GM15510 (cell line): ENCODE results near the gene GMPPA.

Experiments used
- POLR2A ChIP-seq: IDR thresholded peaks from 3 replicates; pipeline ENCODE4 v1.6.1; 2011; ENCODE audit warnings: borderline replicate concordance; ENCODE audit not compliant: insufficient read length; ENCODE audit errors: extremely low read depth

Gene GMPPA

DNA sequence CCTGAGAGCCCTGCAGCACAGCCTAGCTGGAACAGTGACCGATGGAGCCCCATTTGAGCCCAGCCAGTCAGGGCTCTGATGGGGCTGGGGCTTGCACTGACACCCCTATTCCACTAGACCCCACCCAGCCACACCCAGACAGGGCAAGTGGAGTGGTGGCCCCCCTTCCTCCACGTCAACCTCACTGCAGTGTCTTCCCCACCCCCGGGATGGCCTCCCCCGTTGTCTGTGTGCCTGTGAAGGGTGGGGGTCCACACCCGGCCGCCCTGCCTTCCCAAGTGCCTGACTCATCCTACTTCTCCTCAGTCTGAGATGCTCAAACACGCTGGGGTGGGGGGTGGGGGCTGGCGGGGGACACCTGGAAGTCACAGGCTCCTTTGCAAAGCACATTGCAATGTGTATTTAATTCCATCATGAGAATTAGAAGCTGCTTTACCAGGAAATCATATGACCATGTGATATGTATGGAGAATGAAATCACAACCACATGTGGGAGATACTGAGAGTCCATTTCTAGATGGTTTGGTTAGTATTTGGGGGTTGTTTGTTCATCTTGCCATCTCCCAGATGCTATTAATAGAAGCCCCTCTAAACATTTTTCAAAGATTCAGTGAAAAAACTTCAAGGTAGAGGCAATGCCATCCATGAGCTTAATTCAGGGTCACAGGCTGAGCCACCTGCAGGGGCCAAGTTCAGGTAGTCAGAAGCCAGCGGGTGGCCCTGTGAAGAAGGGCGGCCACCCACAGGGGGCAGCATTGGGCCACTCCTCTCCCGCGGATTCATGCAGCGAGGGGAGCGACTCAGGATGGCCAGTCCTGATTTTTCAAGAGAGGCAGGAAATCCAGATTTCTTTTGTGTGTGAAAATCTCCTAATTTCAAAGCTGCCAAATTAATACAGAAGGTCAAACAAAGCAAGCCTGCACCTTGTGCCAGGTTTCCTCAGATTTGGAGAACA lies 22.7 kb upstream of the GMPPA start:
- TF ChIP-seq POLR2A = no peak

DNA sequence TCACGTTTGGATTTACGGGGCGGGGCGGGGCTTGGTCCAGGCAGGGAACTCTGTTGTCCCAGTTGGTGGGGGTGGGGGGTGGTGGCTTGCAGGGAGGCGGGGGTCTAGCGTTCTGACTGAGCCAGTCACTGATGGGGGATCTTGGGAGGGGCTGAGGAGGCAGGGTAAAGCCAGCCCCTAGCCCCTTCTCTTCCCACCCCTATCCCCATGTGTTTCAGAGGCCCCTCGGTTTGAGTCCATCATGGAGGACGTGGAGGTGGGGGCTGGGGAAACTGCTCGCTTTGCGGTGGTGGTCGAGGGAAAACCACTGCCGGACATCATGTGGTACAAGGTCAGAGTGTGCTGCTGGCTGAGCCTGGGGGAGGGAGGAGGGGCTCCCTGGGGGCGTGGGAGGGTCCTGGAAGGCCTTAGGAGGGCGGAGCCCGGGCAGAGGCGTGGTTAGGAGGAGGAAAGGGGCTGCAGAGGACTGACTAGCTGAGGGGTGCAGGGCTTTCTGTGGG lies 22.0 kb upstream of the GMPPA start:
- TF ChIP-seq POLR2A = no peak

GRCh38 chr2:219477179-219477578 lies 21.5 kb upstream of the GMPPA start:
- TF ChIP-seq POLR2A = no peak

DNA sequence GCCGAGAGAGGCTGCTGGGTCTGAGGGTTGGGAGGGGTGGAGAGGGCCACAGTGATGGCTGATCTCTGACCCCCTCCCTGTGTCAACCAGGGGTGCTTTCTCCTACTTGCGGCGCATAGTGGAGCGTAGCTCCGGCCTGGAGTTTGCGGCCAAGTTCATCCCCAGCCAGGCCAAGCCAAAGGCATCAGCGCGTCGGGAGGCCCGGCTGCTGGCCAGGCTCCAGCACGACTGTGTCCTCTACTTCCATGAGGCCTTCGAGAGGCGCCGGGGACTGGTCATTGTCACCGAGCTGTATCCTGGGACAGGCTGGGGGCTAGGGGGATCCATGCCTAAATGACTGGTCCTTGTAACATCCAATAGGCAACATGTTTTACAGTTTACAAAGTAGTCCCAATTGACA lies 20.9 kb upstream of the GMPPA start:
- TF ChIP-seq POLR2A = no peak

DNA sequence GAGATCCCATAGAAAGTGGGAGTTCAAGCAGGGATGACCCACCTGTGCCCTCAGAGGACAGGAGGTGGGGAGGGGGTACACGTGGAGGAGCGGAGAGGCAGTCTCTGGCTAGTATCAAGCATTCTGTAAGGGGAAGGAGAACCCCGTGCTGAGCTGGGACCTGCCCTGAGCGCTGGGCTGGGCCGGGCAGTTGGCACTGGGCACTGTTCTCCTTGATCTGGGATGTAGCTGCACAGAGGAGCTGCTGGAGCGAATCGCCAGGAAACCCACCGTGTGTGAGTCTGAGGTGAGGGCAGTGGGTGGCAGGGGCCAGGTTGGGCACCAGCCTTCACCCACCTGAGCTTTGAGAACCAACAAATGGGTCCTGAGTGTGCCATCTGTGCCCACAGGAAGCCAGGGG lies 19.8 kb upstream of the GMPPA start:
- TF ChIP-seq POLR2A = no peak

DNA sequence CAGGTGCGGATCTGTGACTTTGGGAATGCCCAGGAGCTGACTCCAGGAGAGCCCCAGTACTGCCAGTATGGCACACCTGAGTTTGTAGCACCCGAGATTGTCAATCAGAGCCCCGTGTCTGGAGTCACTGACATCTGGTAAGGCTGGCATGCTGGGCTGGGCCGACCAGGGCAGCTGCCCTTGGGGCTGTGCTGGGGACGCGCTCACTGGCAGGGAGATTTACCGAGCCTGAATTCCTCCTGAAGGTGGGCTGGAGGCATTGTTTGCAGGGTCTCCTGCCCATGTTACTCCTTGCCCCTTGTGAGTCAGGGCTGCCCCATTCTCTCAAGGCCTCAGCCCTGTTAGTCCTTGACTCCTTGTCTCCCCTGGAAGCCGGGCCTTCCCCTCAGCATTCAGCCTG lies 18.7 kb upstream of the GMPPA start:
- no peak for TF ChIP-seq POLR2A

DNA sequence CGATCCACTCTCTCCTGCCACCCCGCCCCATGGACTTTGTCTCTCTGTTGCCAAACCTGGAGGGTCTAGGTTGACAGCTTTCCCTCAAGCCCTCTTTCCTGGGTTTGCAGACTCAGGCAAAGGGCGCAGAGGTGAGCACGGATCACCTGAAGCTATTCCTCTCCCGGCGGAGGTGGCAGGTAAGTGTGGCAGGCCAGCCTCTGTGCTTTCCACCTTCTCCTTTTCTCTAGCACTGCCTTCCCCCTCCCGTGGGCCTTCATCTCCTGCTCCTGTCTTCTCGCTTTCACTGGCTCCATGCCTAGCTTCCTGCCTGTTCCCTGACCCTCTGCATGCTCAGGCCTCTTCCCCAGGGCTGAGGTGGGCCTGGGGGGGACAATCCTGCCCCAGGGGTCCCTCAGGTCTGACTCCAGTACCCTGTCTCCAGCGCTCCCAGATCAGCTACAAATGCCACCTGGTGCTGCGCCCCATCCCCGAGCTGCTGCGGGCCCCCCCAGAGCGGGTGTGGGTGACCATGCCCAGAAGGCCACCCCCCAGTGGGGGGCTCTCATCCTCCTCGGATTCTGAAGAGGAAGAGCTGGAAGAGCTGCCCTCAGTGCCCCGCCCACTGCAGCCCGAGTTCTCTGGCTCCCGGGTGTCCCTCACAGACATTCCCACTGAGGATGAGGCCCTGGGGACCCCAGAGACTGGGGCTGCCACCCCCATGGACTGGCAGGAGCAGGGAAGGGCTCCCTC lies 15.9 kb upstream of the GMPPA start:
- TF ChIP-seq POLR2A = no peak

DNA sequence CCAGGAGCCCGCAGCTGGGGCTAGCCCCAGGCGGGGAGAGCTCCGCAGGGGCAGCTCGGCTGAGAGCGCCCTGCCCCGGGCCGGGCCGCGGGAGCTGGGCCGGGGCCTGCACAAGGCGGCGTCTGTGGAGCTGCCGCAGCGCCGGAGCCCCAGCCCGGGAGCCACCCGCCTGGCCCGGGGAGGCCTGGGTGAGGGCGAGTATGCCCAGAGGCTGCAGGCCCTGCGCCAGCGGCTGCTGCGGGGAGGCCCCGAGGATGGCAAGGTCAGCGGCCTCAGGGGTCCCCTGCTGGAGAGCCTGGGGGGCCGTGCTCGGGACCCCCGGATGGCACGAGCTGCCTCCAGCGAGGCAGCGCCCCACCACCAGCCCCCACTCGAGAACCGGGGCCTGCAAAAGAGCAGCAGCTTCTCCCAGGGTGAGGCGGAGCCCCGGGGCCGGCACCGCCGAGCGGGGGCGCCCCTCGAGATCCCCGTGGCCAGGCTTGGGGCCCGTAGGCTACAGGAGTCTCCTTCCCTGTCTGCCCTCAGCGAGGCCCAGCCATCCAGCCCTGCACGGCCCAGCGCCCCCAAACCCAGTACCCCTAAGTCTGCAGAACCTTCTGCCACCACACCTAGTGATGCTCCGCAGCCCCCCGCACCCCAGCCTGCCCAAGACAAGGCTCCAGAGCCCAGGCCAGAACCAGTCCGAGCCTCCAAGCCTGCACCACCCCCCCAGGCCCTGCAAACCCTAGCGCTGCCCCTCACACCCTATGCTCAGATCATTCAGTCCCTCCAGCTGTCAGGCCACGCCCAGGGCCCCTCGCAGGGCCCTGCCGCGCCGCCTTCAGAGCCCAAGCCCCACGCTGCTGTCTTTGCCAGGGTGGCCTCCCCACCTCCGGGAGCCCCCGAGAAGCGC lies 15.0 kb upstream of the GMPPA start:
- no peak for TF ChIP-seq POLR2A

DNA sequence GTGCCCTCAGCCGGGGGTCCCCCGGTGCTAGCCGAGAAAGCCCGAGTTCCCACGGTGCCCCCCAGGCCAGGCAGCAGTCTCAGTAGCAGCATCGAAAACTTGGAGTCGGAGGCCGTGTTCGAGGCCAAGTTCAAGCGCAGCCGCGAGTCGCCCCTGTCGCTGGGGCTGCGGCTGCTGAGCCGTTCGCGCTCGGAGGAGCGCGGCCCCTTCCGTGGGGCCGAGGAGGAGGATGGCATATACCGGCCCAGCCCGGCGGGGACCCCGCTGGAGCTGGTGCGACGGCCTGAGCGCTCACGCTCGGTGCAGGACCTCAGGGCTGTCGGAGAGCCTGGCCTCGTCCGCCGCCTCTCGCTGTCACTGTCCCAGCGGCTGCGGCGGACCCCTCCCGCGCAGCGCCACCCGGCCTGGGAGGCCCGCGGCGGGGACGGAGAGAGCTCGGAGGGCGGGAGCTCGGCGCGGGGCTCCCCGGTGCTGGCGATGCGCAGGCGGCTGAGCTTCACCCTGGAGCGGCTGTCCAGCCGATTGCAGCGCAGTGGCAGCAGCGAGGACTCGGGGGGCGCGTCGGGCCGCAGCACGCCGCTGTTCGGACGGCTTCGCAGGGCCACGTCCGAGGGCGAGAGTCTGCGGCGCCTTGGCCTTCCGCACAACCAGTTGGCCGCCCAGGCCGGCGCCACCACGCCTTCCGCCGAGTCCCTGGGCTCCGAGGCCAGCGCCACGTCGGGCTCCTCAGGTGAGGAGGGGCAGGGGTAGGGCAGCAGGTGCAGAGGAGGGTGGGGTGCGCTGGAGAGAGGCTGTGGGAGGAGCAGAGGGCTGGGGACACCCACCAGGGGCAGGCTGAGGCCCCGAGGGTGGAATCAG lies 14.1 kb upstream of the GMPPA start:
- no peak for TF ChIP-seq POLR2A

DNA sequence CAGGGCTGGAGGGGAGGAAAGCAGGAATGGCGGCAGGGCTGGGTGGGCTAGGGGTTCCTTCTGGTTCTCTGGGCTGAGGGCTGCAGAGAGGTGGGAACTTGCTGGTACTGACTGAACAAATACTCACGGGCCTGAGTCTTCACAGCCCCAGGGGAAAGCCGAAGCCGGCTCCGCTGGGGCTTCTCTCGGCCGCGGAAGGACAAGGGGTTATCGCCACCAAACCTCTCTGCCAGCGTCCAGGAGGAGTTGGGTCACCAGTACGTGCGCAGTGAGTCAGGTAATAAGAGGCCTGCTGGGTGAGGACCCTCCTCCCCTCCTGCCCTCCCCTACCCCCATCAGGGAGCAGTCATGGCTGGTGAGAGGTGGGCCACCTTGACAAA lies 13.5 kb upstream of the GMPPA start:
- no peak for TF ChIP-seq POLR2A

DNA sequence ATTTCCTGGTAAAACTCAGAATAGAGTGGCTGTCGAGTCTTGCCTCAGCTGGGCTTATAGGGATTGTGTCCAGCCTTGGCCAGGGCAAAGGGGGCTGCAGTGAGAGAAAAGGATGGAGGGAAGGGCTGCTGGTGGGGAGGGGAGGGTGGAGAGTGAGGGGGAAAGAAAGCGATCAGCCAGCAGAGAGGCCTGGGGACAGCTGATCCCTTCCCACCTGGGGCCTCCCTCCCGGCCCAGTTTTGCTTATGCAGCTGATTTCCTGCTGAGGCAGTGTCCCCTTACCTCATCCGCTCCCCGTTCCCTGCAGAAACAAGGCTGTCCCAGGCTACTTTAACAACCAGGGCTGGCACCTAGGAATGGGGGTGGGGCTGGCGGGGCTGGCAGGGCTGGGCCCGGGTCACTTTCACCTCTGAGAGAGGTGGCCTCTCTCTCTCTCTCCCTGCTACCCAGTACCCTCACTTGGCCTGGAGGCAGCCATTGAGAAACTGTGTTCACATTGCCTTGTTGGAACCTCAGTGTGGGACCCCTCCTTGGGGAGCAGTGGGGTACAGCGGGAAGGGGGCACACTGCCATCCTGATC lies 12.2 kb upstream of the GMPPA start:
- no peak for TF ChIP-seq POLR2A

DNA sequence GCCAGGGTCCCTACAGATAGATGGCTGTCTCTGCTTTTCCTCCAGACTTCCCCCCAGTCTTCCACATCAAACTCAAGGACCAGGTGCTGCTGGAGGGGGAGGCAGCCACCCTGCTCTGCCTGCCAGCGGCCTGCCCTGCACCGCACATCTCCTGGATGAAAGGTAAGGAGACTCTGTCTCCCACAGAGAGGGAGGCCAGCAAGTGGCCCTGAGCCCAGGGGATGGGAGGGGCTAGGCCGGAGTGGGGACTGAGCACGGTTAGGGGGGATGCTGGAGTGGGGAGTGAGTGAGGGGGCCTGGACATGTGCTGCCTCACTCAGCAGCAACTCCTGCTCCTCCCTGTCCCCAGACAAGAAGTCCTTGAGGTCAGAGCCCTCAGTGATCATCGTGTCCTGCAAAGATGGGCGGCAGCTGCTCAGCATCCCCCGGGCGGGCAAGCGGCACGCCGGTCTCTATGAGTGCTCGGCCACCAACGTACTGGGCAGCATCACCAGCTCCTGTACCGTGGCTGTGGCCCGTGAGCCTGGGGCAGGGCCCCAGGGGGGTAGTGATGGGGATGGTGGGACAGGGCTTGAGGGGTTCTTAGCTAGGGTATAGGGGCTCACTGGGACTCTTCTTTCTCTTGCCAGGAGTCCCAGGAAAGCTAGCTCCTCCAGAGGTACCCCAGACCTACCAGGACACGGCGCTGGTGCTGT lies 10.4 kb upstream of the GMPPA start:
- no peak for TF ChIP-seq POLR2A

DNA sequence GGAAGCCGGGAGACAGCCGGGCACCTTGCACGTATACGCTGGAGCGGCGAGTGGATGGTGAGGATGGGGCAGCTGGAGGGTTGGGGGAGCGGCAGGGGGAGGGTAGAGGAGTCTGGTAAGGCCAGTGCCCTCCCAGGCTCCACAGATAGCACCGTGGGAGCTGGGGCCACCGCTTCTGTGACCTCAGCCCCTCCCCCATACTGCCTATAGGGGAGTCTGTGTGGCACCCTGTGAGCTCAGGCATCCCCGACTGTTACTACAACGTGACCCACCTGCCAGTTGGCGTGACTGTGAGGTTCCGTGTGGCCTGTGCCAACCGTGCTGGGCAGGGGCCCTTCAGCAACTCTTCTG lies 9.9 kb upstream of the GMPPA start:
- TF ChIP-seq POLR2A = no peak

GRCh38 chr2:219489315-219489714 lies 9.4 kb upstream of the GMPPA start:
- no peak for TF ChIP-seq POLR2A

DNA sequence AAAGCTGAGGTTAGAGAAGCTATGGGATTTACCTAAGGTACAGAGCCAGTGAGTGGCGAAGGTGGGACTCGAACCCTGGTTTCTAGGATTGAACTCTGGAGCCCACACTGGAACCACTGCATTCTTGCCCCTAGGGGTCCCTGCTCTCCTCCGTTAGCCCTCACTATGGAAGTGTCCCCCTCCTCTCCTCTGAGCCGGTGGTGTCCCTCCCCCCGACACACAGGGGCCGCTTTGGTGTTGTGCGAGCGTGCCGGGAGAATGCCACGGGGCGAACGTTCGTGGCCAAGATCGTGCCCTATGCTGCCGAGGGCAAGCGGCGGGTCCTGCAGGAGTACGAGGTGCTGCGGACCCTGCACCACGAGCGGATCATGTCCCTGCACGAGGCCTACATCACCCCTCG lies 8.5 kb upstream of the GMPPA start:
- no peak for TF ChIP-seq POLR2A
